IPS-20b (cell line): Measurements from ENCODE around the gene AGBL1.

Experiments
- H3K27ac ChIP-seq: one replicate; pipeline ENCODE4 v1.5.1; 2013; ENCODE audit warnings: low read length
- H3K27me3 ChIP-seq: 2 replicates; pipeline ENCODE4 v1.6.1; 2013; ENCODE audit warnings: mild to moderate bottlenecking, low read length, inconsistent platforms; ENCODE audit not compliant: insufficient read depth
- H3K36me3 ChIP-seq: 2 replicates; pipeline ENCODE4 v1.6.1; 2013; ENCODE audit warnings: low read depth, mild to moderate bottlenecking, inconsistent platforms, low read length, moderate library complexity; ENCODE audit not compliant: insufficient read depth
- H3K4me1 ChIP-seq: 2 replicates; pipeline ENCODE4 v1.6.1; 2013; ENCODE audit warnings: mild to moderate bottlenecking, control low read depth, inconsistent platforms, low read length, moderate library complexity; ENCODE audit not compliant: insufficient read depth
- H3K4me3 ChIP-seq: 2 replicates; pipeline ENCODE4 v1.5.1; 2013; ENCODE audit warnings: mild to moderate bottlenecking, low read length, inconsistent platforms
- H3K9ac ChIP-seq: 2 replicates; pipeline ENCODE4 v1.6.1; 2013; ENCODE audit warnings: low read depth, mild to moderate bottlenecking, inconsistent platforms, low read length, moderate library complexity
- H3K9me3 ChIP-seq: 2 replicates; pipeline ENCODE4 v1.6.1; 2013; ENCODE audit warnings: mild to moderate bottlenecking, low read depth, low read length, inconsistent platforms; ENCODE audit not compliant: insufficient read depth

The AGBL1 gene

GRCh38 chr15:86337071-86337470, 257.4 kb downstream of the AGBL1 start:
- no peak overlapping the region for H3K9ac ChIP-seq
- no peak overlapping the region for H3K4me3 ChIP-seq
- no peak overlapping the region for H3K27ac ChIP-seq
- no peaks in the 10 kb centered on the region for H3K4me1 ChIP-seq
- no peaks in the 10 kb centered on the region for H3K9me3 ChIP-seq
- H3K36me3 ChIP-seq: no peaks in the 10 kb centered on the region
- H3K27me3 ChIP-seq: no peaks in the 10 kb centered on the region

- peaks cover 6% of the 10 kb centered on the region for H3K4me1 ChIP-seq
- H3K36me3 ChIP-seq: no peaks in the 10 kb centered on the region
- H3K4me3 ChIP-seq: no peak overlapping the region
- H3K27me3 ChIP-seq: no peaks in the 10 kb centered on the region
- no peak overlapping the region for H3K9ac ChIP-seq
- no peak overlapping the region for H3K27ac ChIP-seq
- no peaks in the 10 kb centered on the region for H3K9me3 ChIP-seq
These were observed 267.6 kb downstream of the AGBL1 start for GRCh38 chr15:86347245-86347644.

- Histone ChIP-seq H3K27ac (no peak overlapping the region), H3K36me3 (no peaks in the 10 kb centered on the region), H3K9ac (no peak overlapping the region), H3K4me1 (peaks cover 6% of the 10 kb centered on the region), H3K27me3 (no peaks in the 10 kb centered on the region), H3K9me3 (no peaks in the 10 kb centered on the region), H3K4me3 (no peak overlapping the region)
These were observed 269.9 kb downstream of the AGBL1 start for GRCh38 chr15:86349565-86349964.

GRCh38 chr15:86353213-86353612, 273.5 kb downstream of the AGBL1 start:
- H3K9ac ChIP-seq: no peak overlapping the region
- no peak overlapping the region for H3K4me3 ChIP-seq
- H3K27me3 ChIP-seq: no peaks in the 10 kb centered on the region
- H3K36me3 ChIP-seq: no peaks in the 10 kb centered on the region
- H3K27ac ChIP-seq: no peak overlapping the region
- no peaks in the 10 kb centered on the region for H3K9me3 ChIP-seq
- H3K4me1 ChIP-seq: no peaks in the 10 kb centered on the region

- H3K4me1 ChIP-seq: no peaks in the 10 kb centered on the region
- H3K27ac ChIP-seq: no peak overlapping the region
- H3K27me3 ChIP-seq: no peaks in the 10 kb centered on the region
- no peaks in the 10 kb centered on the region for H3K36me3 ChIP-seq
- no peak overlapping the region for H3K9ac ChIP-seq
- no peaks in the 10 kb centered on the region for H3K9me3 ChIP-seq
- H3K4me3 ChIP-seq: no peak overlapping the region
These were observed 275.7 kb downstream of the AGBL1 start for GRCh38 chr15:86355361-86355760.

GRCh38 chr15:86355801-86356200, 276.1 kb downstream of the AGBL1 start:
- H3K27me3 ChIP-seq: no peaks in the 10 kb centered on the region
- no peaks in the 10 kb centered on the region; the same call in 1 of the 2 replicates for H3K9me3 ChIP-seq
- no peak overlapping the region for H3K27ac ChIP-seq
- H3K36me3 ChIP-seq: no peaks in the 10 kb centered on the region
- H3K4me3 ChIP-seq: no peak overlapping the region
- no peak overlapping the region for H3K9ac ChIP-seq
- H3K4me1 ChIP-seq: no peaks in the 10 kb centered on the region

GRCh38 chr15:86362555-86362954, 282.9 kb downstream of the AGBL1 start:
- Histone ChIP-seq H3K9ac (no peak overlapping the region), H3K27me3 (no peaks in the 10 kb centered on the region), H3K27ac (no peak overlapping the region), H3K4me3 (no peak overlapping the region), H3K9me3 (no peaks in the 10 kb centered on the region; the same call in 1 of the 2 replicates), H3K36me3 (no peaks in the 10 kb centered on the region), H3K4me1 (no peaks in the 10 kb centered on the region)

- Histone ChIP-seq H3K27me3 (no peaks in the 10 kb centered on the region), H3K9ac (no peak overlapping the region), H3K36me3 (no peaks in the 10 kb centered on the region), H3K4me3 (no peak overlapping the region), H3K9me3 (no peaks in the 10 kb centered on the region), H3K27ac (no peak overlapping the region), H3K4me1 (no peaks in the 10 kb centered on the region; the same call in none of the 2 replicates)
These were observed 293.5 kb downstream of the AGBL1 start for GRCh38 chr15:86373147-86373546.

- no peak overlapping the region for H3K4me3 ChIP-seq
These were observed 296.1 kb downstream of the AGBL1 start for GRCh38 chr15:86375733-86376280.

GRCh38 chr15:86377914-86378313, 298.2 kb downstream of the AGBL1 start:
- Histone ChIP-seq H3K9ac (no peak overlapping the region), H3K27ac (no peak overlapping the region), H3K9me3 (no peaks in the 10 kb centered on the region), H3K36me3 (no peaks in the 10 kb centered on the region), H3K4me1 (peaks cover 9% of the 10 kb centered on the region), H3K27me3 (no peaks in the 10 kb centered on the region), H3K4me3 (no peak overlapping the region)

More at GRCh38 chr15:86375733-86376280, 296.1 kb downstream of the AGBL1 start:
- no peaks in the 10 kb centered on the region for H3K36me3 ChIP-seq
- no peak overlapping the region for H3K27ac ChIP-seq
- peaks cover 9% of the 10 kb centered on the region for H3K4me1 ChIP-seq
- no peaks in the 10 kb centered on the region for H3K9me3 ChIP-seq
- no peaks in the 10 kb centered on the region for H3K27me3 ChIP-seq
- no peak overlapping the region for H3K9ac ChIP-seq

- no peaks in the 10 kb centered on the region for H3K36me3 ChIP-seq
- H3K27me3 ChIP-seq: no peaks in the 10 kb centered on the region
- H3K4me3 ChIP-seq: no peak overlapping the region
- H3K9me3 ChIP-seq: no peaks in the 10 kb centered on the region
- H3K27ac ChIP-seq: no peak overlapping the region
- H3K9ac ChIP-seq: no peak overlapping the region
- peaks cover 9% of the 10 kb centered on the region for H3K4me1 ChIP-seq
These were observed 302.7 kb downstream of the AGBL1 start for GRCh38 chr15:86382341-86382740.

- Histone ChIP-seq H3K36me3 (no peaks in the 10 kb centered on the region), H3K9ac (no peak overlapping the region), H3K4me1 (peaks cover 7% of the 10 kb centered on the region; the same call in 1 of the 2 replicates), H3K9me3 (no peaks in the 10 kb centered on the region), H3K27ac (no peak overlapping the region), H3K4me3 (no peak overlapping the region), H3K27me3 (no peaks in the 10 kb centered on the region)
These were observed 303.9 kb downstream of the AGBL1 start for GRCh38 chr15:86383611-86384010.
